Heart right ventricle (tissue), 16 donors: ENCODE results near the gene SP8. TPM values are rescaled to one million over a fixed set of nuclear protein-coding genes. Genes with fewer than 3 reads are reported as not detected.

Source experiments
- ATAC-seq, 8 donors: fragments of 200-7000 bp; cut with Tn5 transposase; one replicate each; pipeline ENCODE4 v1.9.1; 2020; ENCODE audit warnings: mild to moderate bottlenecking in 8 of 8, moderate library complexity in 8 of 8, moderate number of reproducible peaks in 1 of 8
- DNase-seq, 2 donors: peaks; one replicate each; pipeline ENCODE4 v3.0.0-alpha.2; 2020
- H3K27ac ChIP-seq, 10 donors: fragments of 200-600 bp; sonication (generic) in 2 of 10; one replicate each; pipeline versions ENCODE4 v1.5.0 to v1.8.0; 2020 to 2022; ENCODE audit warnings: mild to moderate bottlenecking in 3 of 10
- H3K27me3 ChIP-seq, 7 donors: fragments of 200-600 bp; one replicate each; pipeline ENCODE4 v1.8.0; 2021 to 2022; ENCODE audit warnings: mild to moderate bottlenecking in 2 of 7
- H3K36me3 ChIP-seq, 9 donors: fragments of 200-600 bp; sonication (generic) in 1 of 9; one replicate each; pipeline versions ENCODE4 v1.5.0 to v1.8.0; 2020 to 2022; ENCODE audit warnings: mild to moderate bottlenecking in 2 of 9
- H3K4me1 ChIP-seq, 9 donors: fragments of 200-600 bp; sonication (generic) in 1 of 9; one replicate each; pipeline versions ENCODE4 v1.5.0 to v1.8.0; 2020 to 2022; ENCODE audit warnings: mild to moderate bottlenecking in 4 of 9
- H3K4me3 ChIP-seq, 10 donors: fragments of 200-600 bp; sonication (generic) in 2 of 10; one replicate each; pipeline versions ENCODE4 v1.5.0 to v1.8.0; 2020 to 2022; ENCODE audit warnings: mild to moderate bottlenecking in 7 of 10, moderate library complexity in 2 of 10
- H3K9me3 ChIP-seq, 11 donors: fragments of 200-600 bp in 10 of 11; sonication (generic) in 2 of 11; one replicate each; pipeline versions ENCODE4 v1.5.0 to v1.8.0; 2013 to 2022; ENCODE audit warnings: mild to moderate bottlenecking in 2 of 11, control low read depth in 1 of 11, moderate library complexity in 1 of 11
- WGBS, 2 donors: extraction: QIAGEN DNeasy Blood & Tissue Kit; methylation state at CpG; one replicate each; pipeline ENCODE4 v1.1.7; 2013; ENCODE audit warnings: inconsistent platforms in 1 of 2; 5-methylcytosine and 5-hydroxymethylcytosine counted together
- intact Hi-C, 10 donors: fragments of 100-400 bp; cut with DNase I; formaldehyde crosslinking; loops; one replicate each; pipeline versions ENCODE4 v1.11.1 to v1.14.2; 2022
- polyA plus RNA-seq, 2 donors: library from polyadenylated mRNA; stranded (reverse); fragments of 200-250 nt; gene quantifications; one replicate each; pipeline ENCODE4 v1.2.3, GENCODE V29; 2013
- total RNA-seq, 10 donors: library from RNA; stranded (reverse); fragmentation: NEBNext Ultra II Directional in 3 of 10; extraction: Animal tissue kit (Norgen Biotek cat#: 25700) in 3 of 10; gene quantifications; one replicate each; pipeline versions ENCODE4 v1.2.1 to v1.2.4, GENCODE V29; 2021 to 2023
- TF ChIP-seq, protein P1 (sequence below), 9 donors: fragments of 200-600 bp; sonication (generic) in 2 of 9; IDR thresholded peaks; one replicate each; pipeline versions ENCODE4 v1.5.0 to v1.8.0; 2021 to 2022; ENCODE audit warnings: antibody characterized with exemption in 9 of 9, mild to moderate bottlenecking in 5 of 9, moderate library complexity in 1 of 9
- donor health status: Arrhythmogenic right ventricular cardiomyopathy.
- donor health status: ischemic (EF 13 %, LVEDD 7.1; RV severe dilation, severe dysfunction).
- donor health status: healthy with polysubstance abuse.
- donor health status: DM: no; HTN: yes; CAD: no.
- donor health status: DM: no; HTN: no; CAD: no.
- donor health status: ischemic (EF 25% LVEDD 6.9; RV normal size, moderate dysfunction).
- donor health status: ischemic (EF 25% LVEDD 5.7; RV mildly dilated, moderate dysfunction).
- donor health status: healthy.
- donor health status: DM: yes; HTN: yes; CAD: no.
- donor health status: Ischemic cardiomyopathy.
- donor health status: ischemic (EF 35%, LVEDD 5.7; RV mildly dilated, moderate dysfunction).
- donor health status: nonischemic (EF 11% LVEDD 7.7; RV severe dilation, severe dysfunction).
- donor health status: DM: yes; HTN: yes; CAD: no.
- donor health status: PGD.
- donor health status: ischemic (EF 29% LVEDD 5.4; RV normal size, mild dysfunction).
- donor health status: nonischemic (EF 23%, LVEDD 6.1; RV moderate dilation, normal function).

SP8 gene
- total and polyA plus RNA-seq, 12 donors: not detected

DNA sequence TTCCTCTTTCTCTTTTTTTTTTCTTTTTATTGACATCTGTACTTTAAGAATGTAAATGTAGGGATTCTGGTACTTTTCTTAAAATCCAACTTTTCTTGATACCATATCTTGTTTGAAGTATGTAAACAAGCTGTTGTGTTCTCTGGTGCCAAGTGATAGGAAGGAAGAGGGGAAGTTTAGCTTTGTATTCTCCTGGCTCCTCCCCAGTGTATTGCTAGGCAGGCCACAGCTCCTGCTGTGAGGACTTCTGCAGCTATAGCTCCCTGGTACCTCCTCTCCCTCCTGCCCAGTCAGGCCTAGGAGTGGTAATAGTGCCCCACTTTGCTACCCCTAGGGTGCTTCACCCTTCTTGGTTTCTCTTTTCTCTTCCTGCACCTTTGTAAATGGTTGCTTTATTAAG lies 45.3 kb upstream of the SP8 start:
- Histone ChIP-seq H3K9me3 (peaks cover 0 to 3% (median 0%) of the 10 kb centered on the region in 11 donors), H3K27me3 (peaks cover 0 to 26% (median 0%) of the 10 kb centered on the region in 7 donors), H3K4me3 (no peak overlapping the region), H3K36me3 (no peaks in the 10 kb centered on the region), H3K27ac (no peak overlapping the region), H3K4me1 (no peaks in the 10 kb centered on the region)
- intact Hi-C loops: no loop called here
- TF ChIP-seq, protein P1, sequence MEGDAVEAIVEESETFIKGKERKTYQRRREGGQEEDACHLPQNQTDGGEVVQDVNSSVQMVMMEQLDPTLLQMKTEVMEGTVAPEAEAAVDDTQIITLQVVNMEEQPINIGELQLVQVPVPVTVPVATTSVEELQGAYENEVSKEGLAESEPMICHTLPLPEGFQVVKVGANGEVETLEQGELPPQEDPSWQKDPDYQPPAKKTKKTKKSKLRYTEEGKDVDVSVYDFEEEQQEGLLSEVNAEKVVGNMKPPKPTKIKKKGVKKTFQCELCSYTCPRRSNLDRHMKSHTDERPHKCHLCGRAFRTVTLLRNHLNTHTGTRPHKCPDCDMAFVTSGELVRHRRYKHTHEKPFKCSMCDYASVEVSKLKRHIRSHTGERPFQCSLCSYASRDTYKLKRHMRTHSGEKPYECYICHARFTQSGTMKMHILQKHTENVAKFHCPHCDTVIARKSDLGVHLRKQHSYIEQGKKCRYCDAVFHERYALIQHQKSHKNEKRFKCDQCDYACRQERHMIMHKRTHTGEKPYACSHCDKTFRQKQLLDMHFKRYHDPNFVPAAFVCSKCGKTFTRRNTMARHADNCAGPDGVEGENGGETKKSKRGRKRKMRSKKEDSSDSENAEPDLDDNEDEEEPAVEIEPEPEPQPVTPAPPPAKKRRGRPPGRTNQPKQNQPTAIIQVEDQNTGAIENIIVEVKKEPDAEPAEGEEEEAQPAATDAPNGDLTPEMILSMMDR (IDR thresholded peaks at IDR 0.05): no peak
- ATAC-seq (no peak), DNase-seq (no peak)

DNA sequence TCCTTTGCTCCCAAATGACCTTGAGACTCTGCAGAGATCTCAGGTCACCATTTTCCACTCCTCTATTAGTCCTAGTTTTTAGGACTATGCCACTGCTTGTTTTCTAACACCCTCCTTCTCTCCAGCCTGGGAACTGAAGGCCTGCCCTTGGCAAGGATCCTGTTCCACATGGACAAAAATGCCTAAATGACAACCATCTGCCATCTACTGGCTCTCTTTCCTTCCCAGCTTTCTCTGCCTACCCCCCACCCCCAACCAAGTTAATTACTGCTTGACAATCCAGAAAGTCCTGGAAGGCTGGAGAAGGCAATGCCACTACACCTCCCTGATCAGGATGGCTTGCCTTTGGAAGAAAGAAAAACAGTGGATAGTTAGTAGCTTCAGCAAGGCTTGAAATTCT lies 44.8 kb upstream of the SP8 start:
- Histone ChIP-seq H3K36me3 (no peaks in the 10 kb centered on the region), H3K27me3 (peaks cover 0 to 30% (median 0%) of the 10 kb centered on the region in 7 donors), H3K4me3 (no peak overlapping the region), H3K27ac (no peak overlapping the region), H3K4me1 (no peaks in the 10 kb centered on the region), H3K9me3 (peaks cover 0 to 3% (median 0%) of the 10 kb centered on the region in 11 donors)
- DNase-seq (no peak), ATAC-seq (no peak)
- TF ChIP-seq, protein P1 (IDR thresholded peaks at IDR 0.05): no peak
- intact Hi-C loops: no loop called here

DNA sequence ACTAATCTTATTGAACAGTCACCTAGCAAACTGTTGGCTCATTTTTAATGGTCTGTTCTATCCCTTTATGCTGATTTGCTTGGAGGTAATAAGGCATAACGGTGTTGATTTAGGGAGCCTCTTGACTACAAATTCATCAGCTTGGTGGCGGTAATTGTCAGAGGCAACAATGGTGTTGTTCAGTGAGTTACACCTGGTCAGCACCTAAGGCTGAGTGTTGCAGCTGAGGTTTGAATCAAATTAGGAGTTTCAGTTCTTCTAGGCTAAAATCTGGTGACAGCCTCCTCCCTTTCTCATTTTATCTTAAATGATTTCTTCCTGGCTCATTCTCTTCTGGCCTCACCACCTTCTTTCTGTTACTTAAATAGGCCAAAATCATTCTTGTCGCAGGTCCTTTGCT lies 42.3 kb upstream of the SP8 start:
- Histone ChIP-seq H3K27me3 (peaks cover 0 to 34% (median 0%) of the 10 kb centered on the region in 7 donors), H3K4me1 (no peaks in the 10 kb centered on the region), H3K4me3 (no peak overlapping the region), H3K27ac (no peak overlapping the region), H3K36me3 (no peaks in the 10 kb centered on the region), H3K9me3 (no peaks in the 10 kb centered on the region)
- 75 to 76% methylated on average over 3 of the region's 3 CpGs for WGBS, 2 donors
- ATAC-seq: no peak
- TF ChIP-seq, protein P1 (IDR thresholded peaks at IDR 0.05): no peak
- DNase-seq: no peak
- intact Hi-C loops: no loop called here

DNA sequence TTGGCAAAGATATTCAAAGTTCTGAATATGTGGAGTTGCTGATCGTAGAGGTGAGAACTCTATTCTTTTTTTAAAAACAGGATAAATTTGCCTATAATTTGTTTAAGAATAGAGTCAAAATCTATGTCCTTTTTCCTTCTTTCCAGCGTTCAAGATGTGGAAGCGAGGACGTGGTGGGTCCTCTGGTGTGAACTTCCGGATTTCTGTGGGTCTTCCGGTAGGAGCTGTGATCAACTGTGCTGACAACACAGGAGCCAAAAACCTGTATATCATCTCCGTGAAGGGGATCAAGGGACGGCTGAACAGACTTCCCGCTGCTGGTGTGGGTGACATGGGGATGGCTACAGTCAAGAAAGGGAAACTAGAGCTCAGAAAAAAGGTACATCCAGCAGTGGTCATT lies 40.5 kb upstream of the SP8 start:
- no peak overlapping the region for H3K27ac ChIP-seq
- H3K4me3 ChIP-seq: no peak overlapping the region
- H3K27me3 ChIP-seq: peaks cover 0 to 23% (median 0%) of the 10 kb centered on the region in 7 donors
- H3K9me3 ChIP-seq: no peaks in the 10 kb centered on the region
- intact Hi-C loops: no loop called here
- H3K36me3 ChIP-seq: no peaks in the 10 kb centered on the region
- WGBS, 2 donors: 80 to 84% methylated on average over 9 of the region's 9 CpGs
- H3K4me1 ChIP-seq: no peaks in the 10 kb centered on the region
- ATAC-seq: no peak
- TF ChIP-seq, protein P1 (IDR thresholded peaks at IDR 0.05): no peak
- no peak for DNase-seq
